GM18868 (cell line): ENCODE data around the gene MXRA7.
A peak's percentile ranks its signal among the peaks of the same experiment; 100 is the strongest.

Source experiments
- ATAC-seq: cut with Tn5 transposase; IDR thresholded peaks from one replicate; pipeline ENCODE4 v1.9.1; 2021; ENCODE audit warnings: mild to moderate bottlenecking, moderate library complexity; ENCODE audit not compliant: unreplicated experiment

Gene MXRA7

DNA sequence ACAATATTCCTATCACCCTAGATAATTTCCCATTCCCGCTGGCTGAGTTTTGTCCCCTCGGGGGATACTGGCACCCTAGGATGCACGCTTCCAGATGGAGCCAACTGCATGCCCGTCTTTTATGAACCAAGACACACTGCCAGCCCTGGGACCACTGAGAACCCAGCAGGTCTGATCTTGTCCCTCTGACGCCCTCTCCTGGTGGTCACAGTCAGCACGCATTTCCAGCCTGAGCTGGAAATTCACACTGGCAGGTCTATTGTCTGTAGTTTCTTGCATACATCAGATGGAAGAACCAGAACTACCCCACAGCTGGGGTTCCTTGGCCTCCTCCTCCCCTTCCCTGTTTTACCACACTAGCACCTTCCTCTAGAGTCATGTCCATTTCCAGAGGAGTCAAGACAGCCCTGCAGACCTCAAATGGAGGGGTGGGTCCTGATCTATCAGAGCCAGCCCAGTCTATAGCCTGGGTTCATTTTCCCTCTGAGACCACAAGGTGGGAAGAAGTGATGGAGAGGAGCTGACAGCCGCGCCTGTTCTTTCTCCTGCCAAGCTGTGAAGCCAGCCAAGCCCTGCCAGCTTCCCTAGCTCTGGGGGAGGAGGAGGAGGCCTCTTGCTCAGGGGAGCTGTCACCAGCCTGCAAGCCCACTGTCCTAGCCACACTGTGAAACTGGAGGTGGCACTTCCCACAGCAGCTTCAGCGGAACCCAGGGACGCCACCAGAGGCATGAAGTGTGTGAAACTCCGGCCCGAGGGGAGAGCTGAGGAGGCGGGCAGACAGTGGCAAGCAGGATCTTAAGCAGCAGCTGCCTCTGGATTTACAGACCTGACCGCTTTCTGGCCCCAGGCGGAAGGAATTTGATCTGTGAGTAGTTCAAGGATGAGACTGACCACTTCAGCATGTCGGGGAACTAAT is 29.3 kb downstream of the MXRA7 start:
- no peak for ATAC-seq

DNA sequence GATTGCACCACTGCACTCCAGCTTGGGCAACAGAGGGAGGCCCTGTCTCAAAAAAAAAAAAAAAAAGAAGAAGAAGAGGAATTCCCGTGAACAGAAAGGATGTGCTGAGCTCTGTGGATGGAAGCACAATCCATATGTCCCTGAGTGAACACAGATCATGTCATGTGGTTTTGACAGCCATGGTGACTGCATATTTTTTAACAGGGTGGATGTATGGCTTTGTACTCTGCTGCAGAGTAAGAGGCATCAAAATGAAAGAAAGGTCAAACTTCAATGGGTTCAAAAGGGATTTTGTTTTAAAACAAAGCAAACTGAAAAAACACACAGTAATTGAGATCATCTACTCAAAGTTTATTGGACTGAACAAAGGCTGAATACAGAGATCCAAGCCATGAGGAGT is 31.5 kb downstream of the MXRA7 start:
- ATAC-seq: no peak

- no peak for ATAC-seq
These were observed 32.4 kb downstream of the MXRA7 start for GRCh38 chr17:76678330-76678729.

GRCh38 chr17:76677406-76677805 is 33.4 kb downstream of the MXRA7 start:
- ATAC-seq: no peak

- no peak for ATAC-seq
These were observed 34.1 kb downstream of the MXRA7 start for GRCh38 chr17:76676629-76677028.

DNA sequence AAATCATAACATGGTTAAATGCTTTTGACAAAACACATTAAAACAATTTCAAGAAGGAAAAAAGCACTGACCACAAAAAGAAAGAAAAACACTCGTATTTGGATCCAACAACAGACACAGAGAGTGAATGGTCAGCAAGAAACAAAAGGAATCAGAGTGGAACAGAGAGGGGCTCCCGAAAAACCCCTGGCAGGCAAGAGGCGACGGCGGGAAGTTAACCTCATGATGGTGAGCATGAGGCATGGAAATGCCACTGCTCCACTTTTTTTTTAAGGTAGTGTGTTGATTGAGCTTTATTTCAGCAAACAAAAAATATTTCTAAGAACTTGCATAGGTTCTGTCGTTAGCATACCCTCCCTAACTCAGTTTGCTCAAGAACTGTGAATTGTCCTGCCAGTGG is 35.1 kb downstream of the MXRA7 start:
- ATAC-seq: no peak

- ATAC-seq: no peak
These were observed 36.2 kb downstream of the MXRA7 start for GRCh38 chr17:76674600-76674999.

DNA sequence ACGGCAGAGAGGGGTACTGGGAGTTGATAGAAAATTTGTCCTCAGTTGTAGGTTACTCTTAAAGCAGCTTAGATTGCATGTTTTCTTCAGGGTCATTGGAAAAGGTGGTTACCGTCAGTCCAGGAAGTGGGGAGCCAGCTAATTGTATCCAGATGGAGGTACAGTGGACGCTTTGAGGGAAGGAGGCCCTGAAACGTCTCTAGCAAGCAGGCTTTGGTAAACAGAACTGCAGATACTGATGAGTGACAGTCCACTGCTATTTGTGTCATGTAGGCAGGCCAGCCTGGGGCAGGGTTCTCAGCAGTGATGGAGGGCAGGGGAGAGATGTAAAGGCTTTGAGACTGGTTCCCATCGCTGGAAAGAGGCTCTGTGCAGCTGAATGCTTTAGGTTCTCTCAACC is 37.0 kb downstream of the MXRA7 start:
- no peak for ATAC-seq

GRCh38 chr17:76672892-76673291 is 37.9 kb downstream of the MXRA7 start:
- ATAC-seq: no peak

- ATAC-seq: no peak
These were observed 38.4 kb downstream of the MXRA7 start for GRCh38 chr17:76672270-76672851.

DNA sequence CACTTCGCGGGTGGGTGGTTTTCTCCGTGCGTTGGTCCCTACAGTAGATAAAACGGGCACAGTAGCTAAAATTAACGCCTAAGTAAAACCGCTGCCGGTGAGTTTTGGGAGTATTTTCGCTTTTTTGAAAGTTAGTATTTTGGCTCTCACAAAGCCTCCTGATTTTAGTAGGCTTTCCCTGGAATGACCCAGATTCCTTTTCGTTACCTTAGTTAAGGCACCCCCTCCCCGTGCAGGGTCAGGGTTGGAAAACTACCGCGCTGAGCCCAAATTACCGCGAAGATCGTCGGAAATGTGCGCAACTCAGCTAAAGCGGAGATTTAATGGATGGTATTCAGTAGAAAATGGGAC is 38.9 kb downstream of the MXRA7 start:
- ATAC-seq: peak; percentile 21

GRCh38 chr17:76671123-76671911 is 39.4 kb downstream of the MXRA7 start:
- peak; percentile 96 for ATAC-seq

DNA sequence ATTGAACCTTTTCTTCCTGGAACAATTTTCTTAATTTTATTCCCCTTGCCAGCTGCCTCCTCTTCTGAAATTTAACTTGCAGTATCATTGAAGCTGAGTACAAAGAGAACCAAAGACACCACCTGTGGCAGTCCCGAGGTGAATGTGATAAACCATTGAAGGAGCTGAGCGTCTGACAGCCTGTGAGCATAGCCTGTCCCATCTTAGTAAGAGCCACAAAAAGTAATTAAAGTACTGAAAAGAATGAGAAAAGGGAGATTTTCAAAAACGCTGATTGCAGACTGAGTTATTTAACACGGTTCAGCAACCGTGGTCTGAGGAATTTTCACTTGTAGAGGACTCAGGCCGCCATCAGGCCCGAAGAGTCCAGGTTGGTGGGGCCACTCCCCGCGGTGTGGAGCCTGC is 40.0 kb downstream of the MXRA7 start:
- no peak for ATAC-seq

DNA sequence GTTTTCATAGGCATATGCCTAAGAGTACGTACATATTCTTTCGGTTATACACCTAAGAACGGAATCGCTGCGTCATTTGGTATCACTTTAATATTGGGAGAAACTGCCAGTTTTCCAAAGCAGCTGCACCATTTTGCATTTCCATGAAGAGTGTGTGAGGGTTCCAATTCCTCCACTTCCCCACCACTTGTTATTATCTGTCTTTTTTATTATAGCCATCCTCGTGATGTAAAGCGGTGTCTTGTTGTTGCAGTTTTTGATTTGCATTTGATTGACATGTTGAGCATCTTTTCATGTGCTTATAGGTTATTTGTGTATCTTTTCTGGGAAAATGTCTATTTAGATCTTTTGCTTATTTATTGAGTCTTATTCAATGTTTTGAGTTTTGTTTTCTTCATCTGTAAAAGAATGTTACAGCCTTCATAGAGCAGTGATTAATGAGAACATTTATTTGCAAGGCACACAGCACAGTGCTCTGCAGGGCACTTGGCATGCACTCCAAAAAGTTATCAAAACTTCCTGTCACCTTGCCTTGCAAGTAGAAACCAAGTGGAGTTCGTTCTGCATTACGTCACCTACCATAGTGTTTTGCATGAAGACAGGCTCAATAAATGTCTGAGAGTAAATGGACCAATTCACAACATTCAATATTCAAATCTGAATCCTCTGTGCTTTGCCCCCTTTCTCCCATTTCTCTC is 40.6 kb downstream of the MXRA7 start:
- no peak for ATAC-seq

- ATAC-seq: no peak
These were observed 42.8 kb downstream of the MXRA7 start for GRCh38 chr17:76667786-76668453.

- ATAC-seq: no peak
These were observed 43.3 kb downstream of the MXRA7 start for GRCh38 chr17:76667491-76667755.

- no peak for ATAC-seq
These were observed 50.1 kb downstream of the MXRA7 start for GRCh38 chr17:76660656-76661042.

DNA sequence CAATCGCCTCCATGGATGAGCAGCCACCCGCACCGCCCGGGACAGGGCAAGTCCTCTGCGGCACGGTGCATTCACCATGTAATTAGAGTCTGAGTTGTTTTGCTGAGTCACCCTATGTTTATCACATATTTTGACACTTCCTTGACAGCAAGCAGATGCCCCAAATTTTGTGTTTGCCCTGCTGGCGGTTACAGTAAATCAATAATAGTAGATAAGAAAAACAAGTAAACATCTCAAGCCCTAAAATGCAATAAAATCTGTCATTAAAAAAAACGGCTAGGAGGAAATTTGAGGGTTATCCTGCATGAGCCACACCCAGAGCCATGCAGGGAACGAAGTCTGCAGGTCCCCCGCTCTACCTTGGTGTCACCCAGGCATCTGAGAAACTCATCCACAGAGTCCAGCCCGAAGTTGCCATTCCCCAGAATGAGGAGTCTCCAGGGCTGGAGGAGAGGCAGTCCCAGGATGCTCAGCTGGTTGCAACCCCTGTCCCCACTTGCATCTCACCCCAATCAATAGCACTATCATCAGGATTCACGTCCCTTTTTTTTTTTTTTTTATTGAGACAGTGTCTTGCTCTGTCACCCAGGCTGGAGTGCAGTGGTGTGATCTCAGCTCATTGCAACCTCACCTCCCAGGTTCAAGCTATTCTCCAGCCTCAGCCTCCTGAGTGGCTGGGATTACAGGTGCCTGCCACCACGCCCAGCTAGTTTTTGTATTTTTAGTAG is 50.7 kb downstream of the MXRA7 start:
- no peak for ATAC-seq

GRCh38 chr17:76658242-76658662 is 52.5 kb downstream of the MXRA7 start:
- ATAC-seq: no peak
